HG03432 (cell line): ENCODE data around the gene GAS2L3.
"Not testable (repeated sequence)": the region's sequence is repeated elsewhere in the genome, so short reads cannot be mapped to it uniquely, and the experiment has no call there.

Experiments
- ATAC-seq: cut with Tn5 transposase; IDR thresholded peaks from one replicate; pipeline ENCODE4 v1.9.1; 2021; ENCODE audit warnings: mild to moderate bottlenecking, moderate library complexity; ENCODE audit not compliant: unreplicated experiment

GAS2L3 gene

DNA sequence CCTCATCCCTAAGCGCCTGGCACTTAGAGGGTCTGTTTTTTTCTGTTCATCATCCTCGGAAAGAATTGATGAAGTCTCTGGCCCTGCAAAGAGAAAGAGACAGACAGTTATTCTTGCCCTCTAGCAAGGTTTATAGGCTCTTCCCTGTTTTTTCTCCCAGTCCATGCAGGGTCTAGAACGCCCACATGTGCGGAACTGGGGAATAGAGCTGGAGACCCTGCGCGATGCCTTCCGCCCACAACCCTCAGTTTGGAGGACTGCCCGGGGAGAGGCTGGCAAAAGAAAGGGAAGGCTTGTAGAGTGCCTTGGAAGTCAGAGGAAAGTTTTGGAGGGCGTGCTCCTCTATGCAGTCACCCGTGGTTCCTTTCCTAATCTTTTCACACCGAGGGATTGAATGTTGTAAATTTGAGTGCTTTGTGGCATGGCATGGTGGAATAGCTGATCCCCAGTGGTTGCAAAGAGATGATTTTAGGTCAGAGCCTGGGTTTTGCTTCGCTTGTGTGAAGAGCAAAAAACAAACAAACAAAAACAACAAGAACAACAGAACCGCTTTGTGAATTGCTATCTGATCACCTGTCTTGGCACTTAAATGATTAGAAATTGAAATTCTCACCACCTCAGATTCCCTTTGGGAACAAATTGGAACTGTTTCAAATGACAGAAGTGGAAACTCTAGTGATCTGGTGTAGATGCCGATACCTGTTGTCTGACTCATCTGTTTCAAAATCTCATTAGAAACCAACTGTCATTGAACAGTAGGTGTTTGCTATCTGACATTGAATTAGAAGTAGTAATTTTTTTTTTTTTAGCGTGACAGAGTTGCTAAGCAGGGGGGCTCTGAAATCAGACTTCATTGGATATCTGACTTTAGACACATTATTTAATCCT lies 947 bp downstream of the GAS2L3 start:
- ATAC-seq: peak; percentile 2

DNA sequence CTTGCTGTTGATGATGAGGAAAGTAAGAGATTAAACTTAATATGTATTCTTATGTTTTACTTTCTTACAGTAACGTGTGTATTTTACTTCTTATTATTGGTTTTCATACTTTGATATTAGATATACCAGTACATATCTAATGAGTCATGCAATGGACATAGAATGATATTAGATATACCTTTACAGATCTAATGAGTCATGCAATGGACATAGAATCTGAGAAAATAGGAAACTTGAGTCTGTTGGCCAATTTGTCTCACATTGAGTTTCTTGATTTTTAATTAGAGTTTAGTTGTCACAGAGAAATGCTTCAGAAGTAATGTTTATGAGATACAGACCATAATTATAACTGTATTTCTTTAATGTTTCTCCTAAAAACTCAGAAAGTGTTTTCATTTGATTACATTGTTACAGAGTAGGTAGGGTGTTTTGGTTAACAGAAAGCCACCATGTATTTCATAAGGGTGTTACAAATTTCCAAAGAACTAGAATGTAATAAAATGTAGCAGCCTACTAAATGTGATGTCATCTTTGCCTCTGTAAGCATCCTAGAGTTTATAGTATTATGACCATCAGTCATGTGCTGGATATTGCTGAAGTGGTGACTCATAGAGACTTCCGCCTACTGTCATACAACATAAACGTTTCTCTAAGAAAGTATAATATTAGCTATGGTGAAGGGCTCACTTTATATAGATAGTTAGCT lies 3.0 kb downstream of the GAS2L3 start:
- ATAC-seq: no peak

DNA sequence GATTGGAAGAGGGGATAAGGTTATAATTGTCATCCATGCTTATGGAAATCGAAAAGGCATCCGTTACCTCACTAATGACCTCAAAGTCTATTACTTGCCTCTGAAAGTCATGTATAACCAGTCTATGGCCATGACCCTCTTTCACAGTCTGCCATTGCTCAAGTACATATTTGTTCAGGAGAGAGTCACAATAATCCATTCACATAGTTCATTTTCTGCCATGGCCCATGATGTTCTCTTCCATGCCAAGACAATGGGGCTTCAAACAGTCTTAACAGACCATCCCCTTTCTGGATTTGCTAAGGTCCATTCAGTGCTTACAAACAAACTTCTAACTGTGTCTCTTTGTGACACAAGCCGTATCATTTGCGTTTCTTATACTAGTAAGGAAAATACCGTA lies 5.4 kb downstream of the GAS2L3 start:
- no peak for ATAC-seq

DNA sequence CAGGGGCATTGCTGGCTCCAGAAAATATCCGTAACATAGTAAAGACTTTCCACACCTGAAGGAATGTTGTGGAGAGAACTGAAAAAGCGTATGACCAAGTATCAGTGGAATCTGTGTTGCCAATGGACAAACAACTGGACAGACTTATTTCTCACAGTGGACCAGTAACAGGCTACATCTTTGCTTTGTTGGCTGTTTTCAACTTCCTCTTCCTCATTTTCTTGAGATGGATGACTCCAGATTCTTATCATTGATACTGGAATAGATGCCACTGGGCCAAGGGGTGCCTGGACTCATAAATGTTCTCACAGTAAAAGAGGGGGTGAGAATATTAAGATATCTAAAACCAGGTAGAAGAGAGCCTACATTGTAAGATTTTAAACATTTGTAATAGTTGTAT lies 6.4 kb downstream of the GAS2L3 start:
- no peak for ATAC-seq

DNA sequence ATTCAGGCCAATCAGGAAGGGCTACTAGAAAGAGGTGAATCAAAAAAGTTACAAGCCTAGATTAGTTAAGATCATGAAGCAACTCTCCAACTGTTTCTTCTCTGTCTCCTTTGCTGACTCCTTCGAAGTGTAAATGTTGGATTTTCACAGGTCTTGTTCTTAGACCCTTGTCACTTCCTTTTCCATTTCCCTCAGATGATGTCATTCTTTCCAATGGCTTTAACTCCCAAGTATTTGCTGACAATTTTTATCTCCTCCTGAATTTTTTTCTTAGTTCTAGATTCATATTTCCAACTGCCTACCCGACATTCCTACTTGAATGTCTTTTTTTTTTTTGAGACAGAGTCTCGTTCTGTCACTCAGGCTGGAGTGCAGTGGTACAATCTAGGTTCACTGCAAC lies 10.8 kb downstream of the GAS2L3 start:
- ATAC-seq: no peak

DNA sequence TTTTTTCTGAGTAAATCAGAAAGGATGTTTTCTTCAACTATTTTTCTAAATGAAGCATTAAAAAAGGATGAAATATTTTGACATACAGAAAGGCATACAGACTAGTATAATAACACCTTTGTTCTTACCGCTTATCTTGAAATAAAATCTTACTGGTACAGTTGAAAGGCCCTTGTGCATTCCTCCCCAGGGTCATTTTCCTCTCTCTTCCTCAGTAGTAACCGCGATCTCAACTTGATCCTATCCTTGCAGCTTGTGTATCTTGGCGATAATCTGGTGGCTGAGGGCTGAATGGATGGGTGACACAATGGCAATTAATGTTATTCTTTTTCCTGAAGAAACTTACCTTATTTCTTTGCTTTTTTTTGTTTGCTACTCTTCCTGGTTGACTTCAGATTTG lies 18.5 kb downstream of the GAS2L3 start:
- no peak for ATAC-seq

DNA sequence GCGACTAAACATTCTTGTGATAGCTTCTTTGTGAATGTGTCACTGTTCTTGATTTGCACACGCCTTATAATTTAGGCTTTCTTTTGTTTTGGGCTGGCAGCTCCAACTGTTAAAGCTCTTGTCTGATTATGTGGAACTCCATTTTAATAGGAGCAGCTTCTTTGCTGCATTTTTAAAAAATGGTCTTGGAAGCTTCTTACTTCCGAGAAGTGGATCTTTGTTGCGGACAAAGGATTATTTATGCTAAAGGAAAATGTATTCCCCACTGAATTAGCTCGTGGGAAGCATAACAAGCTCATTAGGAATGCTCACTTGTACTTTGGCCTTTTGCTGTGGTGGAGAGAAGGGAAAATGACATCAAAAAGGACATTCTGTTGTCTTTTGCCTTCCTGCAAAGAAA lies 20.0 kb downstream of the GAS2L3 start:
- ATAC-seq: no peak

DNA sequence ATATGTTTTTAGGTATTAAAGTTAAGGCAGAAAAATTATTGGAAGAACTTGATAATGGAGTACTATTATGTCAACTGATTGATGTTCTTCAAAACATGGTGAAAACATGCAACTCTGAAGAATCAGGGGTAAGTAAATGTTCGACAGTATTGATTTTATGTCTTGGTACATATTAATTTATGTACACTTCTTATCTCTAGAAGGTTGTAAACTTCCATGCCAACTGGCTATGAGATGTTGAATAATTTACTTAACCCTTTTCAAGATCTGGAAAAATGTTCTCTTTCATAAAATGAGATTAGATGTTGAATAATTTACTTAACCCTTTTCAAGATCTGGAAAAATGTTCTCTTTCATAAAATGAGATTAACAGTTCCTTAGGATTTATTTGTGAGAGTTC lies 28.1 kb downstream of the GAS2L3 start:
- no peak for ATAC-seq

DNA sequence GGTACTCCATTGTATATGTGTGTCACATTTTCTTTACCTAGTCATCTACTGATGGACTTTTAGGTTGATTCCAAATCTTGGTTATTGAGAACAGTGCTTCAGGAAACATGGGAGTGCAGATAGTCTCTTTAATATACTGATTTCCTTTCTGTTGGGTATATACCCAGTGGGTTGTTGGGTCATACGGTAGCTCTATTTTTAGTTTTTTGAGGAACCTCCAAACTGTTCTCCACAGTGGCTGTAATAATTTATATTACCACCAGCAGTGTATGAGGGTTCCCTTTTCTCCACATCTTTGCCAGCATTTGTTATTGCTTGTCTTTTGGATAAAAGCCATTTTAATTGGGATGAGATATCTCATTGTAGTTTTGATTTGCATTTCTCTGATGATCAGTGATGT lies 29.5 kb downstream of the GAS2L3 start:
- ATAC-seq: not testable (repeated sequence)

DNA sequence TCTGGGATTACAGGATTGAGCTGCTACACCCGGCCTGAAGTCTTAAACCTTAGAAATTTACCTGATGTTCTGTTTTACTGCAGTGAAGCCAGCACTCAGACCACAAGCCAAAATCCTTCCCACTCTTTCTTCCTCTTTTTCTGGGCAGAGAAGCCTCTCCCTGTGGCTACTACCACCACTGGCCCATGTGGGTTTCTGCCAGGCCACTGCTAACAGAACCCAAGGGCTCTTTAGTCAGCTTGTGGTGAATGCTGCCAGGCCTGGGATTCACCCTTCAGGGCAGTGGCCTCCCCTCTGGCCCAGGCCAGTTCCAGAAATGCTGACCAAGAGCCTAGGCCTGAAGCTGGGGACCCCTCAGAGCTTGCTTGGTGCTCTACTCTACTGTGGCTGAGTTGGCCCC lies 35.3 kb downstream of the GAS2L3 start:
- ATAC-seq: no peak

DNA sequence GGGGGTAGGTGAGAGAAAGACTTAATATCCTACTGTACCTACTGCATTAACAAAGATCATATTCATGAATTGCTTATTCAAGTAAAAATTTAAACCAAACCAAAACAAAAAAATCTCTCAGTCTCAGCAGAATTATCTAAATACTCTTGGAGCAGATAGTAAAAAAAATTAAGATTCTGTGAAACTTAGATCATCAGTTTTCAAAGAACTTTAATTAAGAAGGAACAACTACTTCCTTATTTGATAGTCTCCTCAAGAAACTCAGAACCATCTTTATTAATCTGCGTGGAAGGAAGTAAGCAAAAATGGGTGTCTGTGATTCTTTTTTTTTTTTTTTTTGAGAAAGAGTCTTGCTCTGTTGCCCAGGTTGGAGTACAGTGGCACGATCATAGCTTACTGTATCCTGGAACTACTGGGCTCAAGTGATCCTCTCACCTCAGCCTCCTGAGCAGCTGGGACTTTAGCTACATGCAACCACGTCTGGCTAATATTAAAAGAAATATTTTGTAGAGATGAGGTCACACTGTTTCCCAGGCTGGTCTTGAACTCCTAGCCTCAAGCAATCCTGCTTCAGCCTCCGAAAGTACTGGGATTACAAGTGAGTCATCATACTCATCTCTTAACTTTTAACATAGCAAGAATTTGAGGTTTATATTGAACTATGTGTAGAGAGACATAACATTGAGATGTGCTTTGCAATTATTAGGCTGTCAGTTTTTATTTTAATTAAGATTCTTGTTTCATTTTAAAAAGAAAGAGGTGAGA lies 37.4 kb downstream of the GAS2L3 start:
- no peak for ATAC-seq

DNA sequence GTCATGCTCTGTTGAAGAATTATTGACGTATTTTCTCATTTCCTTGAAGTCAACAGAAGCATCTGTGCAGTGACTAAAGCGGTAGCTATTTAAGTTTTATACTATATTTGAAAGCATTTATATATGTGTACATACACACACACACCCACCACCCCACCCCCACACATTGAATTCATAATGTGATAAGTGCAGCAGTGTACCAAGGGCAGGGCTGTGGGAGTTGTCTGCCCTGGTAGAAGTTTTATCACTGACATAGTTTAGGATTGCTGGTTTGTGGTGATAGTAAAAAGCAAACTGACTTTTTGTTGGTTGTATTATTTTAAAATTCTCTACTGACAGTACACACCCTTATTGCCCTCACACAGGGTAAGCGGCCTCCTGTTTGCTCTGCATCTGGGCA lies 39.1 kb downstream of the GAS2L3 start:
- no peak for ATAC-seq

DNA sequence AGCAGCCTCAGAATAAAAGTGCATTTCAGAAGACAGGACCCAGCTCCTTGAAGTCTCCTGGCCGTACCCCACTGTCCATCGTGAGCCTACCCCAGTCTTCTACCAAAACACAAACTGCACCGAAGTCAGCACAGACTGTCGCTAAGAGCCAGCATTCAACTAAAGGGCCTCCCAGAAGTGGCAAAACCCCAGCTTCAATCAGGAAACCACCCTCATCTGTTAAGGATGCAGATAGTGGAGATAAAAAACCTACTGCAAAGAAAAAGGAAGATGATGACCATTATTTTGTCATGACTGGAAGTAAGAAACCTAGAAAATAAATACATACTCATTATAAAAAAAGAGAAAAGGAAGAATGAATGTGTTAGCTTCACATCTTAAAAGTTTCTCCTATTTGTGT lies 51.1 kb downstream of the GAS2L3 start:
- no peak for ATAC-seq

DNA sequence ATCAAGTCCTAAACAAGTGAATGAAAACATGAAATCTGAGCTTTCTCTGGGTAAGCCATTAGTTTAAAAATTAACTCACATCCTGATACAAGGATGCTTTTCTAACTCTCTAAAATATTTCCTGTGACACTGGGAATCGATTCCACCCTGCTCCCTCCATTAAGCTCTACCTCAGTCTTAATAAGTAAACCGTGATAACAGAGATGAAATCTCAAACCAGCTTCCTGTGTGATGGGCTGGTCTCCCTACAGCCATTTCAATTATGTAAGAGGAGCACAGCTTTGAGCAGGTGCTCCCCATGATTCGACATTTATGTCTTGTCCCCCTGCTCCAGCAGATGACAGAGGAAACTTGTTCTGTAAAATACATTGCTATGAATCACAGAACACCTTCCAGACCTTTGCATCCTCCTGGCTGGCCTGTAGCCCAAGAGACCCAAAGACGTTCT lies 59.0 kb downstream of the GAS2L3 start:
- ATAC-seq: peak; percentile 61

DNA sequence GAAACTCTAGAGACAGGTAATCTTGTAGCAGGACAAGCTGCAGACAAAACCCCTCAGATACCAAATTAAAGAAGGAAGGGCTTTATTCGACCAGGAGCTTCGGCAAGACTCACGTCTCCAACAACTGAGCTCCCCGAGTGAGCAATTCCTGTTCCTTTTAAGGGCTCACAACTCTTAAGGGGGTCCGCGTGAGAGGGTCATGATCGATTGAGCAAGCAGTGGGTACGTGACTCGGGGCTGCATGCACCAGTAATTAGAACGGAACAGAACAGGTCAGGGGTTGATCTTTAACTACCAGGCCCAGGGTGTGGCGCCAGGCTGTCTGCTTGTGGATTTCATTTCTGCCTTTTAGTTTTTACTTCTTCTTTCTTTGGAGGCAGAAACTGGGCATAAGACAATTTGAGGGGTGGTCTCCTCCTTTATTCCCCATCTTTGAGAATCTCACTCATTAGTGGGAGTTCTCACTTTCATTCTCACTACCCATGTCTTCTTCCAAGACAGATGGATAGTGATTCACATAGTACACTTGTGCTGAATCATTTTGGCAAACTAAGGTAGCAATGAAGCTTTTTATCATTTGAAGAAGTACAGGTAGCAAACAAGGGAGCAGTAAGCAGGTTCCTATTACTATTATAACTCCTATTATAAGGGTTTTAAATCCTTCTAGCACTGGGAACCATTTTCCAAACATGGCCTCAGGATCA lies 59.8 kb downstream of the GAS2L3 start:
- ATAC-seq: not testable (repeated sequence)

DNA sequence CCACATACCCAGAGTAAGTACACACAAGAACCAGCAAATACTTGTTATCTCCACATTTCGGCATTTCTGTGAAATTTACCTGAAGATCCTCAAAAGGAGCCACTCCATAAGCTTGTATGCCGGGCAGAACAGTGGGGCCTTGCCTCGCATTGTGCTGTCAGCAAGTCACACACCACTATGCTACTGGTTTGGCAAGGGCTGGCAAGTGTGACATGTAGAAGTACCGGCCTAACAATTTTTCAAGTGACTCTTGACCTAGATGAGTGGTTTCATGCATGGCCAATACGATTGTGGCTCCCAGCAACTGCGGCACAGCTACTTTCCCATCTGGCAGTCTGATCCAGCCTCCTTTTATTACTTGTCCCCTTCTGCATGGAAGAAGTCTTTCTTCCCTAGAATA lies 69.8 kb downstream of the GAS2L3 start:
- no peak for ATAC-seq

DNA sequence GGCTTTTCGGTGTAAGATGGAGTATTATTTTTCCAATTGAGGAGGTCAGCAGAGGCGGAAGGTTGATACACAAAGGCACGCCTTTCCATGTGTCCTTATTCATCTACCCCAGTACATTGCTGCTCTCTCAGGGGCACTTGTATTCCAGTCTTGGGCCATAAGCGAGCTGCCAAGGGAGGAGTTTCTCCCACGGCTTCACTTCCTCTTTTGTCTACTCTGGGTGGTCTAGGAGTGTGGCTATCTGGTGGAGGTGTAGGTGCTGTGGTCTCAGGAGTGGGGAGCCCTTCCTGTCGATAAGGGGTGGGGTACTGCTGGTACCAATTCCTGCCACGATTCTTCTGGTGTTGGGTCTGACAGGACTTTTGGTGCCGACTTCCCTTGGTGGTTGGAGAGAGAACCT lies 73.4 kb downstream of the GAS2L3 start:
- ATAC-seq: no peak

DNA sequence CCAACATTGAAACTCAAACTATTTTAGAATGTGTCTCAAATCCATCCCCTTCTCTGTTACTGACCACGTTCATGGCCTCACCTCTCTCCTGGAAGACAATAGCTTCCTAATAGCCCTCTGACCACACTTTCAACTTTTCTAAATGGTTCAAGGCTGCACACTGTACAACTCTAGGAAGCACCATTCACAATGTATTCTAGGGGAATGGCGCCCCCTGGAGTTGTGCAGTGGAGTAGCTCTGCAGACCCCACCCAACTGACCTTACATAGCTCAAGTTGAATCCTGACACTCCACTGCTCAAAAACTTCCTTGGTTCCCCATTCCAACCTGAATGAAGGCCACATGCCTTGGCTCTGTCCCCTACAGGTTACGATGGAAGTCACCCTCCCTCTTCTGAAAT lies 77.6 kb downstream of the GAS2L3 start:
- ATAC-seq: no peak

DNA sequence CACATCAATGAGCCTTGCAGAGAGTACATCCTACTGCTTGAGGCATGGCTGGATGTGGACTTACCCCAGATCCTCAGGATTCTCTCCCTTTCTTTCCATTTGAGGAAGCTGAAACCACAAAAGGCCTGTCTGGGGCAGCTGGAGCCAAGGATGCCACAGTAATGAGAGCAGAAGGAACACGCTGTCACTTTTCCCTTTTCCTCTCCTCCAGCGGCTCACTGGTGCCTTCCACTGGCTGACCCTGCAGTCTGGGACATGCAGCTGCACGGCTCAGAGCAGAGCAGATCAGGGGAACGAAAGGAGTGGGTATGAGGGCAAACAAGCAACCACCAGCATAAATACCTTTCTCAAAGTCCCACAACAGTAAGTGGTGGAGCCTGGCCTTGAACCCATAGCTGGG lies 78.2 kb downstream of the GAS2L3 start:
- ATAC-seq: no peak

DNA sequence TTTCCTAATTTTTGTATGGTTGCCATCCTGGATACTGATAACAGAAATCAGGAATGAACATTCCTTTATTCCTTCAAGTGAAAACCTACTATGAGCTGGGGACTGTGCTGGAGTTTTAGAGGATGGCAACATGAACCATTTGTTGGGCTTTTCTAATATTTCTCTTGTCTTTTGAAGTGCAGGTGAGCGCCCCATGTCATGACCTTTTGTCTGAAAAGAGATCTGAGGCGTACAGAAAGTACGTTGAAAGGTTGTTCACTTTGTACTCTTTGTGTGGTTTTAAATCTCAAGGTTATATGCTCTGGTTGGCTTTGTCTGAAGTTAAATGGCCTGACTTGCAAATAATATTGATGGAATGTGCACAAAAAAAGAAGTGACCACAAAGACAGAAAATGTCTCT lies 79.0 kb downstream of the GAS2L3 start:
- ATAC-seq: no peak

DNA sequence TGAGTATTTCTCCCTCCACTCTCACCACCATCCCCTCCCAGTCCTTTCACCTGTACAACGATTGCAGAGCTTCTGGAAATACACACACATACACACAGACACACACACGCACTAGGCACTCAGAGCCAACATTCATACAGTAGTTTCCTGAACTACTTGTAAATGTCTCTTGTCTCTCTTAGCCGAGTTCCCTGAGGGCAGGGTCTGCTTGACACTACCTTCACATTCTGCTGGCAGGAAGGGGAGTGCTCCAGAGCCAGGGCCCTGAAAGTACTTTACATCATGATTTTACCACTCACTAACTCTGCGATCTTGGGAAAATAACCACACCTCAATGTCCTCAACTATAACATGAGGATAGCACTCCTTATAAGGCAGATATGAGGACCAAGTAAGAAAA lies 82.7 kb downstream of the GAS2L3 start:
- ATAC-seq: no peak
